Skeletal muscle cell (primary cell): ENCODE measurements around the gene TTC39B.
"Not testable (repeated sequence)": the region's sequence is repeated elsewhere in the genome, so short reads cannot be mapped to it uniquely, and the experiment has no call there.

Experiments used
- DNase-seq: peaks from one replicate; pipeline ENCODE4 v3.0.0-alpha.2; 2010; ENCODE audit warnings: low read depth
- H3K4me3 ChIP-seq: 2 replicates; pipeline ENCODE4 v1.5.1; 2011; ENCODE audit warnings: low read depth, mild to moderate bottlenecking, control low read depth, low read length, moderate library complexity

Gene TTC39B

DNA sequence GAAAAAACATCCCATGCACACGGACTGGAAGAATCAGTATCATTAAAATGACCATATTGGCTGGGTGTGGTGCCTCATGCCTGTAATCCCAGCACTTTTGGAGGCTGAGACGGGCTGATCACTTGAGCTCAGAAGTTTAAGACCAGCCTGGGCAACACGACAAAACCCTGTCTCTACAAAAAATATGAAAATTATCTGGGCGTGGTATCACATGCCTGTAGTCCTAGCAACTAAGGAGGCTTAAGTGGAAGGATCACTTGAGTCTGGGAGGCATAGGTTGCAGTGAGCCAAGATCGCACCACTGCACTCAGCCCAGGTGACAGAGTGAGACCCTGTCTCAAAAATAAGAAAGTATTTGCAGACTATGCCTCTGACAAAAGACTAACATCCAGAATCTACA lies 68.4 kb downstream of the TTC39B start:
- no peak for DNase-seq
- no peak overlapping the region for H3K4me3 ChIP-seq

- DNase-seq = no peak
- H3K4me3 ChIP-seq = no peak overlapping the region
Measured at GRCh38 chr9:15235658-15236057, 71.4 kb downstream of the TTC39B start.

DNA sequence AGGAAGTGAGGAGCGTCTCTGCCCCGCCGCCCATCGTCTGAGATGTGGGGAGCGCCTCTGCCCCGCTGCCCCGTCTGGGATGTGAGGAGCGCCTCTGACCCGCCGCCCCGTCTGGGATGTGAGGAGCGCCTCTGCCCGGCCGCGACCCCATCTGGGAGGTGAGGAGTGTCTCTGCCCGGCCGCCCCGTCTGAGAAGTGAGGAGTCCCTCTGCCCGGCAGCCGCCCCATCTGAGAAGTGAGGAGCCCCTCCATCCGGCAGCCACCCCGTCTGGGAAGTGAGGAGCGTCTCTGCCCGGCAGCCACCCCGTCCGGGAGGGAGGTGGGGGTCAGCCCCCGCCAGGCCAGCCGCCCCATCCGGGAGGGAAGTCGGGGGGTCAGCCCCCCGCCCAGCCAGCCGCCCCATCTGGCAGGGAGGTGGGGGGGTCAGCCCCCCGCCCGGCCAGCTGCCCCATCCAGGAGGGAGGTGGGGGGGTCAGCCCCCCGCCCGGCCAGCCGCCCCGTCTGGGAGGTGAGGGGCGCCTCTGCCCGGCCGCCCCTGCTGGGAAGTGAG lies 73.0 kb downstream of the TTC39B start:
- not testable (repeated sequence) for H3K4me3 ChIP-seq, DNase-seq

DNA sequence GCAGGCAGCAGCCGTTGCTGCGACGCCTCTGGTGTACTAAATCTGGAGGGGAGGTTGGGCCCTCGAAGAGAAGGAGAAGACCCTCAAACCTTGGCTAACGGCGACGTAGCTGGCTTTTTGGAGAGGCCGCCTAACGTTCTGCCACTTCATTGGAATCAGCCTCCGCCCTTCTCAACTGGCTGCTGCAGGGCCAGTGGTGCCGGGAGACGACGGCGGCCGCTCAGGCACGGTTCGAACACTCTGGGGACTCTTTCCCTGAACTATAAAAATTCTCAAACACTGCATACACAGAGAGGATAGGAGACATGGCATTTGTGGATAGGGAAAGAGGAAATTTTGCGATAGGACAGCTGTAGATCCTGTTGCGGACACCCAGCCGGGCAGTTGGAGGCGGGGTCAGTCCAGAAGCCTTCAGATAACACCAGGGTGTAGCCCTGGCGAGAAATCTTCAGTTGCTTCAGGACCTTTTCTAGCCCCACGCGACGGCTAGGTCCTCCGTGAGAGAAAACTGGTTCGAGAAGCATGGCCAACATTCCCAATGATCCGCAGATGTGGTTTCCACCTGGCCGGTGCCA lies 74.2 kb downstream of the TTC39B start:
- DNase-seq, H3K4me3 ChIP-seq: not testable (repeated sequence)

DNA sequence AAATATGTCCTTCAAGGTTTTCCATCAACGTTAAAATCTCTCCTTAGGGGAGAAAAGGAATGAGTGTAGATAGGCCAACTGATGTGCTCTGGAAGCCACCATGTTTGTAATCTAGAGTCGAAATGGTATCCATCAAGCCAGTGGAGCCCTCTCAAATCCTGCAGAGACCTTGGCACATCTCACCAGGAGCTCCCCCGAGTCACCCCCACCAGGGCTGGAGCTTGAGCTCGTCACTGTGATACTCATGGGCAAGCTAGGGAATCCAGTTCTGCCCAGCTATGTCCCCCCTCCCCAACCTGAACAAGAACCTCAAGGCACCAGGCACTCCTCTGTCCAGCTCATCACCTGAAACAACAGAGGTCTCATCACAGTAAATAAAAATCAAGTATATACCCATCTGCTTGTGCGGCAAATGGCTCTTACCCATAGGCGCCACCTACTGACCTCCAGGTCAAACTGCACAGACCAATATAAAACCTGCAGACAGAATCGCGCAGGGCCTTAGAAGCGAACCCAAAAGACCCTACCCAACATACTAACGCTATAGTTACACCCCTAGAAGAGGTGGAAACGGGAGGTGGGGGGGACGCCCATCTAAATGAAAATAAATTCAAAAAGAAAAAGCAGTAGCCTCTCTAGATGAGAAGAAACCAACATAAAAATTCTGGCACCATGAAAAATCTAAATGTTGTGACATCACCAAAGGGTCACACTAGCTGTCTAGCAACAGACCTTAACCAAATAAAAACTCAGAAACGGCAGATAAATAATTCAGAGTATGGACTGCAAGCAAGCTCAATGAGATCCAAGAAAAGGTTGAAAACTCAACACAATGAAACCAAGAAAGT lies 75.0 kb downstream of the TTC39B start:
- no peak overlapping the region for H3K4me3 ChIP-seq
- DNase-seq = no peak

GRCh38 chr9:15229409-15229808 lies 77.6 kb downstream of the TTC39B start:
- no peak overlapping the region for H3K4me3 ChIP-seq

GRCh38 chr9:15227491-15227890 lies 79.5 kb downstream of the TTC39B start:
- no peak overlapping the region for H3K4me3 ChIP-seq
- no peak for DNase-seq

More at GRCh38 chr9:15229409-15229808, 77.6 kb downstream of the TTC39B start:
- DNase-seq = no peak

- DNase-seq = no peak
- H3K4me3 ChIP-seq = no peak overlapping the region
Measured at GRCh38 chr9:15225564-15226126, 81.4 kb downstream of the TTC39B start.

DNA sequence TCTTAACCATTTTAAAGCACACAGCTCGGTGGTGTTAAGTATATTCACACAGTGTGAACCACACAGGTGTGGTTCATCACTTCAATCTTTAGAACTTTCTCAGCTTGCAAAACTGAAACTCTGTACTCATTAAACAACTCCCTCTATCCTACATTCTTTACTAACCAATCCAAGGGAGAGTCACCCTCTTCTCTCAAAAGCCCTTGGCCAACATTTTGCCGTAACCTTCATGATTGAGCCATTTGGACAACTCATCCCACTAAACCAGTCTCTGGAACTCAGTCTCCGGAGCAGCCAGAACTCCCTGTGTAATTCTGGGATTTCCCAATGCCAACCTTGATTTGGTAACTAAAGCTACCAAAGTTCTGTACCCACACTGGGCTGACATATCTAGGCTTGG lies 84.7 kb downstream of the TTC39B start:
- no peak for DNase-seq
- H3K4me3 ChIP-seq = no peak overlapping the region

GRCh38 chr9:15221746-15222145 lies 85.3 kb downstream of the TTC39B start:
- DNase-seq = no peak
- H3K4me3 ChIP-seq = no peak overlapping the region

DNA sequence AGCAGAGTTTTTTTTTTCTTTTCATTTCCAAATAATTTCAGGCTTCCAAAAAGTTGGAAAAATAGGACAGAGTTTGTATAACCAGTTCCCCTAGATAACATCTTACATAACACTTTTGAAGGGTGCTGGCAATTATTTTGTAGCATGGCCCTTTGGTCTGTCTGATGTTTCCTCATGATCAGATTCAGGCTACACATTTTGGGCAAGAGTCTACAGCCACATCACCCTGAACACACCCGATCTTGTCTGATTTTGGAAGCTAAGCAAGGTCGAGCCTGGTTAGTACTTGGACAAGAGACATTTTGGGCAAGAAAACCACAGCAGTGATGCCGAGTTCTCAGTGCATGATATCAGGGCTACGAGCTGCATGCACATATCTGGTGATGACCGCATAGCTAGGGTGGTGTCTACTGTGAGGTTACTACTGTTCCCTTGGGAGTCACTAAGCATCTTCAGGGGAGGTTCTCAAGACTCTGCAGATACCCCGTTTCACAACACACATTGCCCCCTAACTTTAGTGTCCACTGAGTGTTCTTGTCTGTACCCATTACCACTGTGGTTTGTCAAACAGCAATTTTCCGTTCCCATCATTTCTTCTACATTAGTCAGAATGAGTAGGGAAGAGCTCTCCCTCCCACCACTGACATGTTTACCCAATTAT lies 86.2 kb downstream of the TTC39B start:
- DNase-seq = peak; percentile 70
- no peak overlapping the region for H3K4me3 ChIP-seq

DNA sequence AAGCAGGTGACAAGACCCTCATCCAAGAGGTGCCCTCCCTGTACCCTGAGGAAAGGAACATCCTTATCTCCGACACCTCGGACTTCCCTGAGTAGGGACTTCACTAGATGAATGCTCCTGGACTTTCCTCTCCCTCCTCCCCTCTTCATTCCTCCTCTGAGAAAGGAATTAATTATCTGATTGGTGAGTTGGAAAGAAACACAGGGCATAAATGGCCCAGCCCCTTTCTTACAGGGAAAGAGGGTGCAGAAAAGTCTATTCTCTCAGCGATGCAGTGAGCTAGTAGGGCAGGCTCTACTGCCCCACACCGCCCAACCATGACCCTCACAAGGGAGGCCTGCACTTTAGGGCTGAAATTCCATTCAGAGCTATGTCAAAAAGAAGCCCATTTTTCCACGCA lies 87.5 kb downstream of the TTC39B start:
- DNase-seq = no peak
- H3K4me3 ChIP-seq = no peak overlapping the region

DNA sequence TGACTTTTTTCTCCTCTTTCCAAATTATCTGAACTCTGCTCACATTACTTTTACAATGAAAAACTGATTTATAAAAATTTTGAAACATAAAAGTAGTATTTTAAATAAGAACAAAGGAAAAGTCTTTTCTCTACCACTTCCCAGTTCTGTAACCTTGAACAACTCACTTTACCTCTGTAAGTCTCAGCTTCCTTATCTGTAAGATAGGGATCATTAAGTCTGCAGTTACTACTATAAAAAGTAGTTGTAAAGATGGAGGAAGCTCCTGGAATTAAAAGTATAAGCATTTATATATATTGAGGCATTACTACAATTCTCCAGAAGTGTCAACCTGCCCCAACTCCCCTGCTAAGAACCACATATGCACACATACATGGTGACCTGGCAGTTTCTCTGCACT lies 88.0 kb downstream of the TTC39B start:
- no peak for DNase-seq
- H3K4me3 ChIP-seq = no peak overlapping the region

GRCh38 chr9:15213249-15213648 lies 93.8 kb downstream of the TTC39B start:
- no peak for DNase-seq
- H3K4me3 ChIP-seq = no peak overlapping the region

DNA sequence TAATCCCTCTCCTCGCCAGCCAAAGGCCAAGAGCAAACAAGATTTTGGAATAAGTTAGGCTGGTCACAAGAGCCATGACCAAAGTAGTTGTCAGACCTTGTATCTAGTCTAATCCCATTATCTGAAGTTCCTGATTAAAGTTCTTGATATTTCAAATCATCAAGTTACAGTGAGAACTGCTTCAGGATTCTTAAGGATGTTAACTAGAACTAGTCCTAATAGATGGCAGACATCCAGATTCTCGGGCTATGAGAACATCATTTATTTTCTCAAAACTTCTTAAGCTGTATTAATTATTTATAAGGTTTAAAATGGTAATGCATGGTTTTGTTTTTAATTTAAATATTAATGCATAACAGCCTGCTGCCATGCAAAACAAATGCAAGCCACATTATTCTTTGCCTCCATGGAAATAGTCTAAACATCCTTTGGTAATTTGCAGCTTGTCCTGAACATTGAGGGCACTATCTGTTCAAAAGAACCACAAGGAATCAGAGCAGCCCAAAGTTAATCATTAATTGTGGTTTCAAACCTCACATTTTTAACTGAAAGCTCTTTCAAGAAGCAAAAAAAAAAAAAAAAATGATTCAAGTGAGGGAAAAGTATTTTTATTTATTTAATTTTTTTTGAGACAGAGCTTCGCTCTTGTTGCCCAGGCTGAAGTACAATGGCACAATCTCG lies 95.1 kb downstream of the TTC39B start:
- H3K4me3 ChIP-seq = no peak overlapping the region
- no peak for DNase-seq

- peak; percentile 42 for DNase-seq
- H3K4me3 ChIP-seq = no peak overlapping the region
Measured at GRCh38 chr9:15211160-15211814, 95.7 kb downstream of the TTC39B start.

DNA sequence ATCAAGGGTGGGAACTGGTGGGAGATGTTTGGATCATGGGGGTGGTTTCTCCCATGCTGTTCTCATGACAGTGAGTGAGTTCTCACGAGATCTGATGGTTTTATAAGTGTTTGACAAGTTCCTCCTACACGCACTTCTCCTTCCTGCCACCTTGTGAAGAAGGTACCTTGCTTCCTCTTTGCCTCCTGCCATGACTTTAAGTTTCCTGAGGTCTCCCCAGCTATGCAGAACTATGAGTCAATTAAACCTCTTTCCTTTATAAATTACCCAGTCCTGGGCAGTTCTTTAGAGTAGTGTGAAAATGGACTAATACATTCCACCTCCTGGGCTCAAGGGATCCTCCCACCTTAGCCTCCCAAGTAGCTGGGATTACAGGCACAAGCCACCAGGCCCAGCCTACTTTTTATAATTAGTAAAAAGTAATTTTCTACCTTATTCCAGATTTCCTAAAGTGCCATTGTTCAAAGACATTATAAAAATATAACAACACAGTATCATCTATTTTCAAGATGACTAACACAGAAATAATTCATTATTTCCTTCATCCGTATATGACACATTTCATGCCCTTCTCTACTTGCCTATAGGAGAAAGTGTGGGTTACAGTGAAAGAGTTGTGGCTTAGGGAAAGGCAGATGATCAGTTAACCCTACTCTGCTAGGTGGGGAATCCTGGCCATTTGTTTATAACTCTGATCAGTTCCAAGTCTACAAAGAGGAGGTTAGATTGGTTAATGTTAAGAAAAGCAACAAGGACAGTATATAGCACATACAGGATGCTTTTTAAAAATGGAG lies 99.9 kb downstream of the TTC39B start:
- no peak overlapping the region for H3K4me3 ChIP-seq
- DNase-seq = no peak
